HG03139 (cell line): ENCODE measurements around the gene BRSK1.

ENCODE experiments used
- ATAC-seq: cut with Tn5 transposase; IDR thresholded peaks from one replicate; pipeline ENCODE4 v1.9.1; 2021; ENCODE audit not compliant: unreplicated experiment

The BRSK1 gene

GRCh38 chr19:55253842-55254624 lies 29.8 kb upstream of the BRSK1 start:
- no peak for ATAC-seq

- ATAC-seq = no peak
Observed at GRCh38 chr19:55254625-55254977, 29.2 kb upstream of the BRSK1 start.

- ATAC-seq = no peak
Observed at GRCh38 chr19:55255618-55256423, 28.0 kb upstream of the BRSK1 start.

- ATAC-seq = no peak
Observed at GRCh38 chr19:55256562-55257460, 27.0 kb upstream of the BRSK1 start.

GRCh38 chr19:55257461-55258420 lies 26.1 kb upstream of the BRSK1 start:
- ATAC-seq = no peak

GRCh38 chr19:55258476-55258827 lies 25.3 kb upstream of the BRSK1 start:
- peak; percentile 3 for ATAC-seq

- ATAC-seq = peak; percentile 62
Observed at GRCh38 chr19:55258828-55259539, 24.8 kb upstream of the BRSK1 start, which contains the start of gene PPP6R1. Gene PPP6R1, minus strand, starts transcription at chr19:55259017. Its CDS starts 11,914 bp downstream, at chr19:55247103.

- ATAC-seq = no peak
Observed at GRCh38 chr19:55259540-55260210, 24.1 kb upstream of the BRSK1 start.

GRCh38 chr19:55261671-55262126 lies 22.1 kb upstream of the BRSK1 start:
- ATAC-seq = no peak

GRCh38 chr19:55262359-55262758 lies 21.4 kb upstream of the BRSK1 start:
- ATAC-seq = no peak

- no peak for ATAC-seq
Observed at GRCh38 chr19:55264531-55264930, 19.3 kb upstream of the BRSK1 start.

- ATAC-seq = no peak
Observed at GRCh38 chr19:55265173-55265572, 18.6 kb upstream of the BRSK1 start.

GRCh38 chr19:55265723-55266386 lies 17.9 kb upstream of the BRSK1 start:
- ATAC-seq = no peak

- no peak for ATAC-seq
Observed at GRCh38 chr19:55266404-55266803, 17.4 kb upstream of the BRSK1 start.

- no peak for ATAC-seq
Observed at GRCh38 chr19:55266840-55267239, 17.0 kb upstream of the BRSK1 start.

GRCh38 chr19:55269299-55269698 lies 14.5 kb upstream of the BRSK1 start:
- no peak for ATAC-seq

- ATAC-seq = no peak
Observed at GRCh38 chr19:55270172-55270942, 13.4 kb upstream of the BRSK1 start.

GRCh38 chr19:55272142-55272541 lies 11.7 kb upstream of the BRSK1 start:
- no peak for ATAC-seq
